ENCODE results near the gene FCER2. TPM values are rescaled to one million over a fixed set of nuclear protein-coding genes. Genes with fewer than 3 reads are reported as not detected.

FCER2 gene, protein sequence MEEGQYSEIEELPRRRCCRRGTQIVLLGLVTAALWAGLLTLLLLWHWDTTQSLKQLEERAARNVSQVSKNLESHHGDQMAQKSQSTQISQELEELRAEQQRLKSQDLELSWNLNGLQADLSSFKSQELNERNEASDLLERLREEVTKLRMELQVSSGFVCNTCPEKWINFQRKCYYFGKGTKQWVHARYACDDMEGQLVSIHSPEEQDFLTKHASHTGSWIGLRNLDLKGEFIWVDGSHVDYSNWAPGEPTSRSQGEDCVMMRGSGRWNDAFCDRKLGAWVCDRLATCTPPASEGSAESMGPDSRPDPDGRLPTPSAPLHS
- total RNA-seq (under 1 TPM in 1 of 7 donors, not detected in 6; 0.38 TPM), polyA plus RNA-seq (1 to 10 TPM in 1 of 2 donors, under 1 TPM in 1; 0.08 to 1.1 TPM)
- long read RNA-seq, donor 1 = 0 reads
- long read RNA-seq, donor 2 = 0 reads
- long read RNA-seq, donor 3 = 0 reads

DNA sequence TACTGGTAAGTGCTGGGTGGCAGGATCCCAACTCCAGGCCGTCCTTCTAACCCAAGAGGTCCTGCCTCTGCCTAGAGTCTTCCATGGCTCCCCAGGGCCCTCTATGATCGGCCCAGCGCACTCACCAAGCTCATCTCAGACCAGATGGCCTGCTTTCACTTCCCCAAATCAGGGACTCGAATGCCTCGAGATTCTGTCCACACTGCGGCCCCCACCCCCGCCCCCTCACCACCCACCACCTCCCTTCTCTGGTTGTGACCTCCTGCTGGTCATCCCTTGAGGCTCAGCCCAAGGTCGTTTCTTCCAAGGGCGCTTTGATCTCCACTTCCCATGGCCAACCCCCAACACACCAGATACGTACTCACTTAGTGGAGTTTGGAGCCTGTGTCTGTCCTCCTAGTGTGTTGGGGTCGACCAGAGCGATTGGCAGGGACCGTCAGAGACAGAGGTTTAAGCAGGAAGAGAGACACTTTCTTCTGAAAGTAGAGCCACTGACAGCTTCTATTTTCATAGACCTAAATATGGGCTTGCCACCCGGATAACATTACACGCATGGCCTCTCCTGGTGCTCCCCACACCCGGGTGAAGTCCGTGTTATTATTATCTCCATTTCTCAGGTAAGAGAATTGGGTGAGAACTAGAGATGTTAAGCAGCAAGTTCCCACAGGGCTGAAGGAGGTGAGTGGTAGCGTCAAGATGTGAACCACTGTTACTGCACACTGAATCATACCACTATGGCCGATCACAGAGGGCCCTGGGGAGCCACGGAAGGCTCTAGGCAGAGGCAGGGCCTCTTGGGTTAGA, at the start of gene FCER2:
Gene FCER2 (minus strand): TSS at position 478 of the 804 bp plus-strand sequence. CDS start 2,371 bp downstream, outside the sequence.
- WGBS, 3 donors = 30 to 55% (median 34%) methylated on average over 20 of the region's 20 CpGs
- DNase-seq = no peak
- H3K9me3 ChIP-seq = no peaks in the 10 kb centered on the region
- TF ChIP-seq EP300 (IDR thresholded peaks at IDR 0.05) (no peak), POLR2A (IDR thresholded peaks at IDR 0.05) (no peak)
- TF ChIP-seq, protein P1, sequence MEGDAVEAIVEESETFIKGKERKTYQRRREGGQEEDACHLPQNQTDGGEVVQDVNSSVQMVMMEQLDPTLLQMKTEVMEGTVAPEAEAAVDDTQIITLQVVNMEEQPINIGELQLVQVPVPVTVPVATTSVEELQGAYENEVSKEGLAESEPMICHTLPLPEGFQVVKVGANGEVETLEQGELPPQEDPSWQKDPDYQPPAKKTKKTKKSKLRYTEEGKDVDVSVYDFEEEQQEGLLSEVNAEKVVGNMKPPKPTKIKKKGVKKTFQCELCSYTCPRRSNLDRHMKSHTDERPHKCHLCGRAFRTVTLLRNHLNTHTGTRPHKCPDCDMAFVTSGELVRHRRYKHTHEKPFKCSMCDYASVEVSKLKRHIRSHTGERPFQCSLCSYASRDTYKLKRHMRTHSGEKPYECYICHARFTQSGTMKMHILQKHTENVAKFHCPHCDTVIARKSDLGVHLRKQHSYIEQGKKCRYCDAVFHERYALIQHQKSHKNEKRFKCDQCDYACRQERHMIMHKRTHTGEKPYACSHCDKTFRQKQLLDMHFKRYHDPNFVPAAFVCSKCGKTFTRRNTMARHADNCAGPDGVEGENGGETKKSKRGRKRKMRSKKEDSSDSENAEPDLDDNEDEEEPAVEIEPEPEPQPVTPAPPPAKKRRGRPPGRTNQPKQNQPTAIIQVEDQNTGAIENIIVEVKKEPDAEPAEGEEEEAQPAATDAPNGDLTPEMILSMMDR (IDR thresholded peaks at IDR 0.05) = no peak
- H3K4me3 ChIP-seq = no peak within 1 kb of the TSS
- no peak within 1 kb of the TSS for H3K27ac ChIP-seq
- H3K36me3 ChIP-seq = no peaks in the 10 kb centered on the region
- intact Hi-C loops (cut with DNase I) = no loop called here
- no peaks in the 10 kb centered on the region for H3K4me1 ChIP-seq (ENCODE audit: insufficient read depth)
- no peaks in the 10 kb centered on the region for H3K27me3 ChIP-seq

DNA sequence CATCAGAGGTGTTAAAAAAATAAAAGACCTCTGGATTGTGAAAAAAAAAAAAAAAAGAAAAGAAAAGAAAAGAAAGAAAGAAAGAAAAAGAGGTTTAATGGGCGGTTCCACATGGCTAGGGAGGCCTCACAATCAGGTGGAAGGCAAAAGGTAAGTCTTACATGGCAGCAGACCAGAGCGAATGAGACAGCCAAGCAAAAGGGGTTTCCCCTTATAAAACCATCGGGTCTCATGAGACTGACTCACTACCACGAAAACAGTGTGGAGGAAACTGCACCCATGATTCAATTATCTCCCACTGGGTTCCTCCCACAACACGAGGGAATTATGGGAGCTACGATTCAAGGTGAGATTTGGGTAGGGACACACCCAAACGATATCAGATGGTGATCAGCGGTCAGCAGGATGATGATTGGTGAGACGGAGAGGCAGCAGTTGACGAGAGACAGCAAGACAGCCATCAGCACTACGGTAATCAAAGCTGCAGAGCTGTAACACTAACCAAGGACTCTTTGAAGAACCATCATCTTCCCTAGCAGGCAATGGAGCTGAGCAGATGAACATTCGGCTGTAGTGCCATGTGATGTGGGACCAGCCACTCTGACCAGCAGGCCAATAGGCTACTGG, 49.3 kb upstream of the FCER2 start:
- WGBS, 3 donors = 68 to 73% (median 70%) methylated on average over 12 of the region's 12 CpGs
- H3K27ac ChIP-seq = no peak overlapping the region
- intact Hi-C loops (cut with DNase I) = no loop called here
- TF ChIP-seq POLR2A (IDR thresholded peaks at IDR 0.05) (no peak), EP300 (IDR thresholded peaks at IDR 0.05) (no peak)
- TF ChIP-seq, protein P1 (IDR thresholded peaks at IDR 0.05) = no peak
- no peaks in the 10 kb centered on the region for H3K27me3 ChIP-seq
- no peaks in the 10 kb centered on the region for H3K36me3 ChIP-seq
- peaks cover 0 to under 1% of the 10 kb centered on the region in 2 donors for H3K9me3 ChIP-seq
- H3K4me3 ChIP-seq = no peak overlapping the region
- no peak for DNase-seq
- no peaks in the 10 kb centered on the region for H3K4me1 ChIP-seq (ENCODE audit: insufficient read depth)

DNA sequence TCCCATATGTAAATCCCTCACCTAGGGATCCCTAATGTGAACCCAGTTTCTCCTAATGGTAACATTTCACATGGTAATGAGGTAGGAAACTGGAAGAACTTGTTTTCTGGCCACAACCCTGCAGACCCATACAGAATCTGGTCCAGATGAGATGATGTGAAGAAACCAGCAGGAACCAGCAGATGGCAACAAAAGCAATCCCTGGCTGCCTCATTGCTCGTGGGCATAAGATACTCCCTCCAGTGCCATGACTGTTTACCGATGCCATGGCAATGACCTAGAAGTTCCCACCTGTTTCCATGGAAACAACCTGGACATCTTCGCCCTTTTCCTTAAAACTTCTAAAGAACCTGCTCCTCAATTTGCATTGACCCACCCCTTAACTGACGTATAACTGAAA, 46.8 kb upstream of the FCER2 start:
- H3K9me3 ChIP-seq = no peaks in the 10 kb centered on the region
- H3K36me3 ChIP-seq = no peaks in the 10 kb centered on the region
- H3K27me3 ChIP-seq = no peaks in the 10 kb centered on the region
- WGBS, 3 donors = 20 to 41% (median 26%) methylated on average over 4 of the region's 4 CpGs
- no peak overlapping the region for H3K27ac ChIP-seq
- TF ChIP-seq EP300 (IDR thresholded peaks at IDR 0.05) (no peak), POLR2A (IDR thresholded peaks at IDR 0.05) (no peak)
- TF ChIP-seq, protein P1 (IDR thresholded peaks at IDR 0.05) = no peak
- DNase-seq = no peak
- intact Hi-C loops (cut with DNase I) = loop anchor here in 1 of 4 donors (1.0 kb wide), 1 partner anchor 14 kb away; no protein-coding TSS in a partner anchor
- no peak overlapping the region for H3K4me3 ChIP-seq
- H3K4me1 ChIP-seq (ENCODE audit: insufficient read depth) = no peaks in the 10 kb centered on the region

DNA sequence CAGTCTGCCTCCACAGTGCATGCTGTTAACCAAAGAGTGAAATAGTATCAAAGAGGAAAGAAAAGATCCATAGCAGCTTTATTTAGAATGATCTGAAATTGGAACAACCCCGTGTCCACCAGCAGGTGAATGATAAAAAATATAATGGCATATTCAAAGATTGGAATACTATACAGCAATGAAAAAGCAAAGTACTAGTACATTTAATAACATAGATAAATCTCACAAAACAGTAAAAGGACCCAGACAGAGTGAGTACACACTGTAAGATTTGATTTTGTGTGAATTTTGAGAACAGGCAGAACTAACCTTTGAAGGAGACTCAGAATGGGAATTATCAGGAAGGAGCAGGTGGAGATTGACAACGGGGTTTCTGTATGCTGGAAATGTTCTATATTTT, 46.2 kb upstream of the FCER2 start:
- 56 to 78% (median 70%) methylated on average over 2 of the region's 2 CpGs for WGBS, 3 donors
- H3K9me3 ChIP-seq = no peaks in the 10 kb centered on the region
- DNase-seq = no peak
- intact Hi-C loops (cut with DNase I) = loop anchor here in 1 of 4 donors (1.0 kb wide), 1 partner anchor 14 kb away; no protein-coding TSS in a partner anchor
- H3K27me3 ChIP-seq = no peaks in the 10 kb centered on the region
- no peaks in the 10 kb centered on the region for H3K36me3 ChIP-seq
- no peak for TF ChIP-seq POLR2A (IDR thresholded peaks at IDR 0.05)
- TF ChIP-seq, protein P1 (IDR thresholded peaks at IDR 0.05) = no peak
- no peak for TF ChIP-seq EP300 (IDR thresholded peaks at IDR 0.05)
- H3K27ac ChIP-seq = no peak overlapping the region
- H3K4me3 ChIP-seq = no peak overlapping the region
- no peaks in the 10 kb centered on the region for H3K4me1 ChIP-seq (ENCODE audit: insufficient read depth)
